HG03571 (cell line): ENCODE measurements around the gene OGN.

Experiments
- ATAC-seq: cut with Tn5 transposase; IDR thresholded peaks from one replicate; pipeline ENCODE4 v1.9.1; 2021; ENCODE audit not compliant: unreplicated experiment

The OGN gene

DNA sequence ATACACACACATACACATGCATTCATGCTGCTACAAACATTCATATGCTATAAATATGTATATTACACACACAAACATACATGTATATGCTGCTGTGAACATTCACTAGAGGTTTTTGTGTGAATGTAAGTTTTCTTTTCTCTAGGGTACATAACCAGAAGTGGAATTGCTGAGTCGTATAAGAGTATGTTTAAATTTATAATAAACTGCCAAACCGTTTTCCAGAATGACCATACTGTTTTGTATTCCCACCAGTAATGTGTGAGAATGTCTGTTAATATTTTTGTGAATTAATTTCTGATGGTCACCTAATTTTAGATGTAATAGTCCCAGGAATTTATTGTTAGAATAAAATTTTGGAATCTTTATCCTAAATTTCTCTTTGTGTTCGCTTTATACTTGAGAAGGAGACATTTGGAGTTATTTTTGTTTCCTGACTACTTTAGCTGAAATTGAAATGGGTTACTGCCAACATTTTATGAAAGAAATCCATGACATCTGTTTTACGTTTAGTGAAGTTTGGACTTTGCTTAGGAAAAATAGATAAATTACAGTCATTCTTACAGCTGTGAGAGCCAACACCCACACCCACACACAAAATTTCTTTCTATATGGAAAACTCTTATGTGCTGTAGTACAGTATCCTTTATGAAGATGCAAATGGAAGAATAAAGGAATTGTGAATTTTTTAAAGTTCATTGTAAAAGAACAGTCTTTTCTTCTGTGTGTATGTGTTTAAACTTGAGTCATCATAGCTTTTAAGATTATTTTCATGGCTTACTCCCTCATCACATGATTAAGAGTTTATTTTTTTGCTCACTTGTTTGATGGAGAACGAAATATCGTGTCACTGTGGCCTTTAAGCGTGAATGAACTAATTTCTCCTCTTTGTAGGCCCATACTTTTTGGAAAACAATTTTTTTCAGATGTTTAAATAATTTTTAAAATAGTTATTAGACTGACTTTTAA is 54.3 kb downstream of the OGN start:
- no peak for ATAC-seq

DNA sequence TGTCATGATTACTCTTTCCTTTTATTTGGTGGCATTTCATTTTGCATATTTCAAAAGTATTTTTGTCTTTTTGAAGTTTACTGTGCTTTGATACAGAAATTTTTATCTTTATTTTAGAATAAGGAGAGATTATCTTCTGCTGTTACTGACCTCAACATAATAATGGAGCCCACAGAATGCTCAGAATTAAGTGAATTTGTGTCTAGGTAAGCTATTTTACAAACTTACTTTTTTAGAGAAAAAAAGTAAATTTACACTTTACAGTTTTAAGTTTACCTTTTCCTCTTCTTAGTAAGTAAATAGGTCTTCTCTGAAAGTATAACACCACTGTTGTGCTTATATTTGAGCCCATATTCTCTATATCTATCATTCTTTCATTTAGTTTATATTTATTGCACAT is 58.8 kb downstream of the OGN start:
- ATAC-seq = no peak

DNA sequence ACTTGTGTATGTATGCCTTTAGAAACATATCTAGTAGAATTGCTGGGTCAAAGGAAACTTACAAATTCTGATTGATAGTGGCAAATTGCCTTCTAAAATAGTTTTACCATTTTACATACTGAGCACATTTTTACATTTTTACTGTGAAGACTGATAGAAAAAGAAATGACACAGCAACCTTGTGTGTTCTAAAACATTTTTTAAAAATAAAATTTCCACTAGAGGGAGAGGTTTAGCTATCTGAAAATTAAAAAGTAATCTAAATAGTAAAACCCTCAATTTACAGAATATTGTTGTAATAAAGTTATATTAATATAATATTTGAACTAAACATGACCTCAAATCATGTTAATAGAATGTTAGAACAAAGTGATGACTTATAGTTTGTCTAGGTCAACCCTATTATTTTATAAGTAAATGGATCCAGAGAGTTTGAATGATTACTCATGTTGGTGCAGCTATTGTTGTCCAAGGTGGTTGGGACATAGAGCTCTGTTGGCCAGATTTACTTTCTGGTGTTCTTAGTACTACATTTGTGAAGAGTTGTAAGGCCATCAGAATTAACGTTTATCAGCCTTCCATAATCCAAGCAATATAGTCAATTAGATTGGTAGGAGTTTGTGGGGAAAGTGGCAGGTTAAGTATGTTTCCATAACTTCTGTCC is 61.4 kb downstream of the OGN start:
- ATAC-seq = no peak

DNA sequence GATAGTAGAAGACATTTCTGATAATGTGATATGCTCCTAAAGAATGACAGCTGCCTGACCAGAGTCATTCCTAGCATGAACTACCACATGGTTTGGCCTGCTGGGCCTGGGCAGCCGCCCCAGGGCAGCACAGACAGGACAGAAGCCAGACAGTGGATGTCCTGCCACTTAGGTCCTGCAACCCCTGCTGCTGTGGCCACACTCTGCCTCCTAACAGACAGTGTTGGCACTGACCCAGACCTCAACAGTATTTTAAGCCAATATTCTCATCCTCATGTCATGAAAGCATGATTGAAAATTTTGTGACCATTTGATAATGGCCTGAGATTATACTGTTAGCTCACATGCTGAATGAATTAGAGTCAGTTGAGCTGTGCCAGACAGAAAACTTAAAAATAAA is 62.8 kb downstream of the OGN start:
- no peak for ATAC-seq

DNA sequence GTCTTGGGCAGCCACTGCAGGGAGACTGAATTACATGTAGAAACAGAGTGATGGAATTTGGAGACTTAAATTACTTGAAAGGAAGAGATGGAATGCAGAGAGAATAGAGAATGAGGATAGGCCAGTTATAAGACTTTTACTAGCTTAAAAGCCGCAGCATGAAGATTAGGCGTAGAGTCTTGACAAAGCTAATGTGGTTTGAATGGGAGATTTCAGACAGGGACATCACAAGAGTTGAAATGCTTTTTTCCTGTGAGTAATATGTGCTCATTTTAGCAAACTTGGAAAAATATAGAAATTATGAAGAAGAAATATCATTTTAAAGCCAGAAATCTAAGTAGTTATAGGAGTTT is 71.1 kb downstream of the OGN start:
- ATAC-seq = no peak
